Activated naive CD4-positive, alpha-beta T cell treated with anti-CD3 and anti-CD28 coated beads, Interleukin-2, amount 10 ng/mL, durations not matched to agents 7 days and 5 days (primary cell): ENCODE data around the gene ERCC6L.
A peak's percentile ranks its signal among the peaks of the same experiment; 100 is the strongest.

Experiments
- CTCF ChIA-PET: fragments of 350-600 bp; sonication (Branson Sonifier 250); formaldehyde crosslinking; loops from one replicate; lab custom pipeline; 2021; ENCODE audit warnings: antibody characterized with exemption; lab: Charles Lee
- DNase-seq: peaks from one replicate; pipeline ENCODE4 v3.0.0-alpha.2; 2020
- H3K27ac Mint-ChIP-seq: one replicate; pipeline ENCODE4 v1.8.0; 2021; ENCODE audit warnings: mild to moderate bottlenecking, moderate library complexity, mixed read lengths
- H3K27me3 Mint-ChIP-seq: one replicate; pipeline ENCODE4 v1.8.0; 2021; ENCODE audit warnings: mild to moderate bottlenecking, mixed read lengths
- H3K36me3 Mint-ChIP-seq: one replicate; pipeline ENCODE4 v1.8.0; 2021; ENCODE audit warnings: mixed read lengths
- H3K4me1 Mint-ChIP-seq: one replicate; pipeline ENCODE4 v1.8.0; 2021; ENCODE audit warnings: mixed read lengths
- H3K4me3 Mint-ChIP-seq: one replicate; pipeline ENCODE4 v1.8.0; 2021; ENCODE audit warnings: mild to moderate bottlenecking, moderate library complexity, mixed read lengths
- H3K9me3 Mint-ChIP-seq: one replicate; pipeline ENCODE4 v1.8.0; 2021; ENCODE audit warnings: mixed read lengths

ERCC6L gene

GRCh38 chrX:72262077-72262476 is 23.2 kb upstream of the ERCC6L start:
- Mint-ChIP-seq H3K36me3 (no peaks in the 10 kb centered on the region), H3K9me3 (no peaks in the 10 kb centered on the region), H3K27ac (no peak overlapping the region), H3K27me3 (peaks cover 9% of the 10 kb centered on the region), H3K4me1 (no peaks in the 10 kb centered on the region), H3K4me3 (no peak overlapping the region)
- DNase-seq = no peak
- CTCF ChIA-PET = interaction anchor here (1.4 kb wide), 1 partner anchor 17 kb away, joined by 4 read pairs; no protein-coding TSS in a partner anchor

- H3K9me3 Mint-ChIP-seq = no peaks in the 10 kb centered on the region
- no peak overlapping the region for H3K4me3 Mint-ChIP-seq
- DNase-seq = no peak
- peaks cover 23% of the 10 kb centered on the region for H3K27me3 Mint-ChIP-seq
- no peak overlapping the region for H3K27ac Mint-ChIP-seq
- CTCF ChIA-PET = interaction anchor here (1.5 kb wide), 1 partner anchor 14 kb away, joined by 4 read pairs; no protein-coding TSS in a partner anchor
- H3K36me3 Mint-ChIP-seq = no peaks in the 10 kb centered on the region
- H3K4me1 Mint-ChIP-seq = no peaks in the 10 kb centered on the region
These were observed 21.6 kb upstream of the ERCC6L start for GRCh38 chrX:72260448-72260847.

- Mint-ChIP-seq H3K27me3 (peaks cover 44% of the 10 kb centered on the region), H3K36me3 (no peaks in the 10 kb centered on the region), H3K9me3 (no peaks in the 10 kb centered on the region), H3K27ac (no peak overlapping the region), H3K4me1 (no peaks in the 10 kb centered on the region), H3K4me3 (no peak overlapping the region)
- CTCF ChIA-PET = no interaction called here
- DNase-seq = no peak
These were observed 19.3 kb upstream of the ERCC6L start for GRCh38 chrX:72258174-72258573.

DNA sequence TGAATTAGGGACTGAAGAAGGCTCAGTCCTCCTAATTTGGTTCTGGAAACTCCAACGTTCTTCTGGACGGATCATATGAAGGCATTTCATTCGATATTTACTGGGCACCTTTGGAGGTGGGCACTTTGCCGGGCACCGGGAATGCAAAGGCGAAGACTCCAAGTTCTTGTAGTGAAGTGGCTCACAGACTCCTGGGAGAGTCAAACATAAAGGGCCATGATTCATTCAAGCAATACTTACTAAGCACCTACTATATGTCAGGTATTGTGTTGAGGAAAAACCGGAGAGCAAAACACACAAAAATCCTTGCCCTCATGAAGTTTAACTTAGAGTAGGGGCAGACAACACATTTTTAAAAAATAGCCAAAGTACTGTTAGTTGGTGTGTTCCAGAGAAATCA is 17.0 kb upstream of the ERCC6L start:
- H3K4me3 Mint-ChIP-seq = no peak overlapping the region
- no peaks in the 10 kb centered on the region for H3K9me3 Mint-ChIP-seq
- H3K27ac Mint-ChIP-seq = no peak overlapping the region
- peaks cover 48% of the 10 kb centered on the region for H3K27me3 Mint-ChIP-seq
- CTCF ChIA-PET = no interaction called here
- no peak for DNase-seq
- no peaks in the 10 kb centered on the region for H3K4me1 Mint-ChIP-seq
- no peaks in the 10 kb centered on the region for H3K36me3 Mint-ChIP-seq

DNA sequence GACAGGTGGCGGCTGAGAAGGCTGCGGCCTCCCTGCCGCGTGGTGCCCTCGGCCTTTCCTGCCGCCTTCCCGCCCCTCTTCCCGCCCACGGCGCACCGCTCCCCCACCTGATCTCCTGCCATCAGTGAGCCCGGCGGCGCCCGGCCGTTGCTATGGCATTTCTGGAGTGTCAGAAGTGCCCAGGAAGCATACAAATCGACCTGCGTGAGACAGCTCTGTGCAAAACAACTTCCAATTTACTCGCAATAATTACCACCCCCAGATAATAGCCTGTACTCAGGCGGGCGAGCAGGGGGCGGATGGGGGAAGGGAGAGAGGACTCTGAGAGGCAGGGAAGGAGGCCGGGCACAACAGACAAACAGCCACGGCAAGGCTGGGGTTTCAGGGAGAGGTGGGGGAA is 16.6 kb upstream of the ERCC6L start:
- Mint-ChIP-seq H3K4me3 (no peak overlapping the region), H3K36me3 (no peaks in the 10 kb centered on the region), H3K27me3 (peaks cover 48% of the 10 kb centered on the region), H3K4me1 (no peaks in the 10 kb centered on the region), H3K27ac (no peak overlapping the region), H3K9me3 (no peaks in the 10 kb centered on the region)
- DNase-seq = no peak
- CTCF ChIA-PET = interaction anchor here (2.4 kb wide), 1 partner anchor 10 kb away, joined by 8 read pairs; no protein-coding TSS in a partner anchor

GRCh38 chrX:72254816-72255215 is 16.0 kb upstream of the ERCC6L start:
- CTCF ChIA-PET = interaction anchor here (2.4 kb wide), 1 partner anchor 9 kb away, joined by 8 read pairs; no protein-coding TSS in a partner anchor
- no peak for DNase-seq
- H3K27me3 Mint-ChIP-seq = peaks cover 48% of the 10 kb centered on the region
- H3K9me3 Mint-ChIP-seq = no peaks in the 10 kb centered on the region
- H3K36me3 Mint-ChIP-seq = no peaks in the 10 kb centered on the region
- H3K27ac Mint-ChIP-seq = no peak overlapping the region
- H3K4me1 Mint-ChIP-seq = no peaks in the 10 kb centered on the region
- H3K4me3 Mint-ChIP-seq = no peak overlapping the region

DNA sequence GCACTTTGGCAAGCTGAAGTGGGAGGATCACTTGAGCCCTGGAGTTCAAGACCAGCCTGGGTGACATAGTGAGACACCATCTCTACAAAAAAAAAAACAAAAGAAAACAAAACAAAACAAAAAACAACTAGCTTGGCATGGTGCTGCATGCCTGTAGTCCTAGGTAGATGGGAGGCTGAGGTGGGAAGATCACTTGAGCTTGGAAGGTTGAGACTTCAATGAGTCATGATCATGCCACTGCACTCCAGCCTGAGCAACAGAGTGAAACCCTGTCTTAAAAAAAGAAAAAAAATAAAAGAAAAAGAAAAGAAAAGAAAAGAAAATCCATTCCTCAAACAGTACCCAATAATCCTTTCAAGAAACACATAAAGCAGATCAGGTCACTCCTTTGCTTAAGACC is 14.9 kb upstream of the ERCC6L start:
- H3K27ac Mint-ChIP-seq = no peak overlapping the region
- no peaks in the 10 kb centered on the region for H3K9me3 Mint-ChIP-seq
- peaks cover 48% of the 10 kb centered on the region for H3K27me3 Mint-ChIP-seq
- no peaks in the 10 kb centered on the region for H3K4me1 Mint-ChIP-seq
- H3K36me3 Mint-ChIP-seq = no peaks in the 10 kb centered on the region
- H3K4me3 Mint-ChIP-seq = no peak overlapping the region
- CTCF ChIA-PET = interaction anchor here (2.4 kb wide), 1 partner anchor 8 kb away, joined by 8 read pairs; no protein-coding TSS in a partner anchor
- no peak for DNase-seq

GRCh38 chrX:72247206-72247942 is 8.5 kb upstream of the ERCC6L start:
- CTCF ChIA-PET = interaction anchor here (0.6 kb wide), 1 partner anchor 70 kb away, joined by 4 read pairs; no protein-coding TSS in a partner anchor
- Mint-ChIP-seq H3K36me3 (no peaks in the 10 kb centered on the region), H3K27ac (no peak overlapping the region), H3K4me1 (no peaks in the 10 kb centered on the region), H3K9me3 (no peaks in the 10 kb centered on the region), H3K4me3 (no peak overlapping the region), H3K27me3 (peaks cover 4% of the 10 kb centered on the region)
- no peak for DNase-seq

DNA sequence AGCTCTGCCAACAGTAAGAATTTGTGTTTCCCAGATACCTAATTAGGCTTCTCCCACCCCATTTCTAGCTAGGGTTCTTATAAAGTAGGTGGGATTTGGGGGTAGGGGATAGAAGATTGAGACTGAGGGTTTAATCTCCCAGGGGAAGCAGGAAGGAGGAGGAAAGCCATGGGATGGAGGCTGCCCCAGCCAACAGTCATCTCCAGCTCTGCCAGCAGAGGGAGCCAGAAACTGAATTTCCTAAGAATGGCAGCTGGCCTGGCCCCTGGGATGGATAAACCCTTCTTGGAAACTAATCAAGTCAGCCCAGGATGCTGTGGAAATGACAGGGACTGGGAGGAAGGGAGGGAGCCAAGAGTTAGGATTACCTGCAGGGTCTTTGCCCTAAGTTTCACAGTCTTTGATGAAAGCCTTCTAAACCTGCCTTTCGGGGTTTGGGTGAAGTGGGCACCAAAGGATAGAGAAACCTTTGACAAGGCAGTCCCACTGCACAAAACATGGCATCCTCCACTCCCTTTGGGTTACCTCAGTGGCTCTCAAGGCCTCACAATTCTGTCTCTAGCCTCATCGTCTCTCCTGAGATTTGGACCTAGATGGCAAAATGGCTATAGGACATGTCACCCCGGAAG is 6.7 kb upstream of the ERCC6L start:
- no peaks in the 10 kb centered on the region for H3K36me3 Mint-ChIP-seq
- H3K4me1 Mint-ChIP-seq = no peaks in the 10 kb centered on the region
- CTCF ChIA-PET = interaction anchor here (0.6 to 1.8 kb wide), 9 partner anchors 9 to 293 kb away, joined by 3 to 8 read pairs (median 4); partner anchors contain the start of gene RPS4X
- H3K27me3 Mint-ChIP-seq = peaks cover 4% of the 10 kb centered on the region
- no peak overlapping the region for H3K27ac Mint-ChIP-seq
- no peaks in the 10 kb centered on the region for H3K9me3 Mint-ChIP-seq
- peak; percentile 53 for DNase-seq
- no peak overlapping the region for H3K4me3 Mint-ChIP-seq

DNA sequence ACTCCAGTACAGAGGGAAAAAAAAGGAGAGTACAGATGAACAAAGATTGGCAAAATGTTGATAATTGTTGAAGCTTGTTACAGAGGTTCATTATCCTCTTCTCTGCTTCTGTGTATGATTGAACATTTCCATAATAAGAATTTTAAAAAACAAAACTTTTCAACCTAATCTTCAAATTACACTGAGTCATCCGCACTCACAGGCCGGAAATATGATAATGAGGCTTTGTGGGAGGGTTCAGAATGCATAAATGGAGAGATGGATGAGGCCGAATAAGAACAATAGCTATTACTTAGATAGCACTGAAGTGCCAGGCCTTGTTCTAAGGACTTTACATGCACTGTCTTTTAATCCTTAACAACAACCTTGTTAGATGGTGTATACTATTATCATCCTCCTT is 4.6 kb upstream of the ERCC6L start:
- Mint-ChIP-seq H3K27me3 (peaks cover 4% of the 10 kb centered on the region), H3K27ac (no peak overlapping the region), H3K9me3 (no peaks in the 10 kb centered on the region), H3K4me3 (no peak overlapping the region), H3K36me3 (no peaks in the 10 kb centered on the region), H3K4me1 (peaks cover 4% of the 10 kb centered on the region)
- CTCF ChIA-PET = interaction anchor here (0.7 to 1.6 kb wide), 3 partner anchors 36 to 423 kb away, joined by 3 read pairs; no protein-coding TSS in a partner anchor
- no peak for DNase-seq

- Mint-ChIP-seq H3K9me3 (no peaks in the 10 kb centered on the region), H3K27ac (no peak overlapping the region), H3K36me3 (peaks cover 5% of the 10 kb centered on the region), H3K27me3 (no peaks in the 10 kb centered on the region), H3K4me3 (no peak overlapping the region), H3K4me1 (peaks cover 15% of the 10 kb centered on the region)
- DNase-seq = no peak
- CTCF ChIA-PET = no interaction called here
These were observed 2.1 kb upstream of the ERCC6L start for GRCh38 chrX:72240976-72241375.

- peaks cover 18% of the 10 kb centered on the region for H3K4me1 Mint-ChIP-seq
- no peaks in the 10 kb centered on the region for H3K27me3 Mint-ChIP-seq
- no peaks in the 10 kb centered on the region for H3K9me3 Mint-ChIP-seq
- DNase-seq = no peak
- peaks cover 12% of the 10 kb centered on the region for H3K36me3 Mint-ChIP-seq
- peak overlapping the region; percentile 74 for H3K4me3 Mint-ChIP-seq
- CTCF ChIA-PET = interaction anchor here (1.2 kb wide), 1 partner anchor 39 kb away, joined by 5 read pairs; the partner anchor contains the start of gene RPS4X
- H3K27ac Mint-ChIP-seq = peak overlapping the region; percentile 51
These were observed 644 bp downstream of the ERCC6L start for GRCh38 chrX:72238183-72238582.

DNA sequence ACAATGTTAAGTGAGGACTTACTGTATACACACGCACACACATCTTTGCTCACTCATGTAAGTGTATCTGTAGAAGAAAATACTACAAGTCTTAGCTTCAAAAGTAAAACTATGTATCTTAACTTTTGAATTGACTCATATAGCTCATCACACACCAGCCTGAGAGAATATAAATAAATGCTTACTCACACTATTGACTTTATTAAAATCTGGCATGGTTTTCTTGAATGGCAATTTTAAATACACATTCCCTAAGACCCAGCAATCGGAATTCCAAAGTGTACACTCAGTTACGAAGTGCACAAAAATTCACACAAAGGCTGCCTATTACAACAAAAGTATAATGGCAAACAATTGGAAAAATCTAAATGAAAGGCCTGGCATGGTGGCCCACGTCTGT is 2.0 kb downstream of the ERCC6L start:
- H3K27ac Mint-ChIP-seq = no peak overlapping the region
- no peak for DNase-seq
- no peaks in the 10 kb centered on the region for H3K9me3 Mint-ChIP-seq
- CTCF ChIA-PET = no interaction called here
- peaks cover 12% of the 10 kb centered on the region for H3K36me3 Mint-ChIP-seq
- no peaks in the 10 kb centered on the region for H3K27me3 Mint-ChIP-seq
- peak overlapping the region; percentile 7 for H3K4me3 Mint-ChIP-seq
- peaks cover 18% of the 10 kb centered on the region for H3K4me1 Mint-ChIP-seq

DNA sequence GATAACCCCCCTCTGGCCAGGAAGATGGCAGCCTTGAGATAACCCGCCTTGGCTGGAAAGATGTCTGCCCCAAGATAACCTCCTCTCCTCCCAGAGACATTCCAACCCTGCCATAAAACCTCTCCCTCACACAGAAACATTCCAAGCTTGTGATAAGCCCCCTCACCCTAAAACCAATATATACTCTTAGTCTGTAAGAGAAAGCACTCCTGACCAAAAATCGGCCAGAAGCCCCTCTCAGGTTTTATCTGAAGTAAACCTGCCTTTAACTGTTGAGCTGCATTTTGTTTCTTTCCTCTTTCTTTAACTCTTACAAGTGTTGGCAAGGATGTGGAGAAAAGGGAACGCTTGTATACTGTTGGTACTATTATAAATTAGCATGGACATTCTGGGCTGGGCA is 8.5 kb downstream of the ERCC6L start:
- H3K4me1 Mint-ChIP-seq = no peaks in the 10 kb centered on the region
- H3K27ac Mint-ChIP-seq = no peak overlapping the region
- no peak for DNase-seq
- CTCF ChIA-PET = no interaction called here
- peaks cover 27% of the 10 kb centered on the region for H3K36me3 Mint-ChIP-seq
- H3K27me3 Mint-ChIP-seq = no peaks in the 10 kb centered on the region
- H3K9me3 Mint-ChIP-seq = no peaks in the 10 kb centered on the region
- no peak overlapping the region for H3K4me3 Mint-ChIP-seq
